HL-60/S4 treated with phorbol 12-myristate 13-acetate at 8.2 ng/mL for 4 days and 3 days (cell line): ENCODE measurements around the gene SUV39H2.
"Not testable (repeated sequence)": the region's sequence is repeated elsewhere in the genome, so short reads cannot be mapped to it uniquely, and the experiment has no call there.

Experiments used
- in situ Hi-C: fragments of 300-500 bp; cut with MboI; formaldehyde crosslinking; loops from 2 replicates; pipeline ENCODE4 v1.15.0; 2022; ENCODE audit warnings: low sequenced_read_pairs

The SUV39H2 gene, protein sequence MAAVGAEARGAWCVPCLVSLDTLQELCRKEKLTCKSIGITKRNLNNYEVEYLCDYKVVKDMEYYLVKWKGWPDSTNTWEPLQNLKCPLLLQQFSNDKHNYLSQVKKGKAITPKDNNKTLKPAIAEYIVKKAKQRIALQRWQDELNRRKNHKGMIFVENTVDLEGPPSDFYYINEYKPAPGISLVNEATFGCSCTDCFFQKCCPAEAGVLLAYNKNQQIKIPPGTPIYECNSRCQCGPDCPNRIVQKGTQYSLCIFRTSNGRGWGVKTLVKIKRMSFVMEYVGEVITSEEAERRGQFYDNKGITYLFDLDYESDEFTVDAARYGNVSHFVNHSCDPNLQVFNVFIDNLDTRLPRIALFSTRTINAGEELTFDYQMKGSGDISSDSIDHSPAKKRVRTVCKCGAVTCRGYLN

DNA sequence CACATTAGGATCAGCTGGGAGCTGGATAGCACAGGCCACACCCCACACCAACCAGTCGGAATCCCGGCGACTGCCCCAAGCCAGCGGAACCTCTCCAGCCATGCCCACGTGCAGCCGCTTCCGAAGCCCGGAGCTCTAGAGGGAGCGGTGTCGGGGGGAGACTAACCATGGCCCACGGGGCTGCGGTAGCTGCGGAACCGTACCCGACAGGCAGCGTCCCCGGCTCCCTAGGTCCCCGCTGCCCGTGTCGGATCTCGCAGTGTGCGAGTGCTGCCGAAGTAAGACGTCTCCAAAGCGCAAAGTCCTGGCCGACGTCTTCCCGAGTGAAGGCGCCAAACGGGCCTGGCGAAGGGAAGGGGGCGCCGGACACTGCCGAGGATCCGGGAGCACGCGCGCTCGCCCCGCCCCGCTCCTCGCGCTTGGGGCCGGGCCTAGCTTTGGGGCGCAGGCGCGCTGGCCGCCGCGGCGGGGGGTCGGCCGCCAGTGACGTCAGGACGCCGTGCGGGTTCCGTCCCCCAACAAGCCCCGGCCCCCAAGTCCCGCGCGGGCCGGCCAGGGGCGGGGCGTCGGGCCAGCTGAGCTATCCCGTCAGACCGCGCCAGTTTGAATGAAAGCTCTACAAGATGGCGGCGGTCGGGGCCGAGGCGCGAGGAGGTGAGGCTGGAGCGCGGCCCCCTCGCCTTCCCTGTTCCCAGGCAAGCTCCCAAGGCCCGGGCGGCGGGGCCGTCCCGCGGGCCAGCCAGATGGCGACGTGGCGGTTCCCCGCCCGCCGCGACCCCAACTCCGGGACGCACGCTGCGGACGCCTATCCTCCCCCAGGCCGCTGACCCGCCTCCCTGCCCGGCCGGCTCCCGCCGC is at the start of gene SUV39H2:
Gene SUV39H2, plus strand, starts transcription at position 601 of the 858 bp plus-strand sequence. Its CDS starts 23 bp downstream, at position 624.
- in situ Hi-C loops, result no loop called here

DNA sequence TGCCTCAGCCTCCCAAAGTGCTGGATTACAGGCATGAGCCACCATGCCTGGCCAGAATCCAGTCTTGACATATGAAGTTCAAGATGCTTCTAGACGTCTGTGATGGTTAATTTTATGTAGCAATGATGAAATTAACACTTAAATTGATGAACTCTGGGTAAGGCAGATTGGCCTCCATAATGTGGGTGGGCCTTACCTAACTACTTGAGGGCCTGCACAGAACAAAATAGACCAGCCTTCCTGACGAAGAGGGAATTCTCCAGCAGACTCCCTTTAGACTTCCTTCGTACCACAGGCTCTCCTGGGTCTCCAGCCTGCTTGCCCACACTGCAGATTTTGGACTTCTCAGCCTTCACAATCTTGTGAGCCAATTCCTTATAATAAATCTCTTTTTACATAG is 45.6 kb upstream of the SUV39H2 start:
- in situ Hi-C loops, result no loop called here

DNA sequence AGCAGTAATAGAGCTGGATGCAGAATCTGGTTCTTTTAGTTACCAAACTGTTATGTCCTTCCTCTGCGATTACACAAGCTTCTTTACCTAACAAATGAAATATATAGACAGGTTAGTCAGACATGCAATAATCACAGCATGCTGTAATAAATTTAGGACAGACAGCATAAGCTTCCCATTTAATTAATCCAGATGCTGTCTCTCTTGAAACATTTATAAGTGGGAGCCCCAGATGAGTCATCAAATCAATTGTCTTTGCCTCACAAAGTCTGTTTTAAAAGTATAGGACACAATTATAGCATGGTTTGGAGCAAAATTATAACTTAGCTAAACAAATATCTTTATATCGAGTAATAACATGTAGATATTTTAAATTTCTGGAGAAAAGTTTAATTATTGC is 42.5 kb upstream of the SUV39H2 start:
- in situ Hi-C loops, result no loop called here

DNA sequence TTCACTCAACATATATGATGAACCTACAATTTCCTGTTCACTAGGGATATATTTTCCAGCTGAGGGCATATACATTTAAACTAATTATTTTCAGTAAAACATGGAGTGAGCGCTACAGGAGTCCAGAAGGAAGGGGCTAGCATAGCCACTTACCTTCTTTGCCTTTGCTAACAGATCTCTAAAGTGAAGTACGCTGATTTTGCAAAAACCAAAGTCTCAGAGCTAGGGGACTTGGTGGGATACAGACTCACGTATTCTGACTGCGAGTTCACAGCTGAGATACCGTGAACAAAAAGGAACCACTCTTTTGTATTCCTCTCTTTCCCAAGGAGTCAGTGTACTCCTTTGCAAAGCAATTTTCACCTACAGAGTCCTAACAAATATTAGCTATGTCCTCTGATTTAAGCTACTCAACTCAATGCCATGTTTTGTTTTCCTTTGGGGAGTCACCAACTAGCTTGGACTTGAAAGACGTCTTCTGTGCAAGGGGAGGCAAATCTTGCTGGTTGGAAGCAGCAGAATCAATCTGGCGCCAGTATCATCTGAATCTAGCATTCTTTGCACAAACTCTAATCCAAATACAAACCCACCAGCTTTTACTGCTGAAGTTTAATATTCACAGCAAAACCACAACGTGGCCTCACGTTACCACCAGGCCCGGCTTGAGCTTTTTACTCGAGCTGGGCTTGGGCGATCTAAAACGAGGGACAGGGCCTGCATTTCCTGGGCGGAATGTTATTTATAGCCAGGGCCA is 41.5 kb upstream of the SUV39H2 start:
- in situ Hi-C loops, result no loop called here

DNA sequence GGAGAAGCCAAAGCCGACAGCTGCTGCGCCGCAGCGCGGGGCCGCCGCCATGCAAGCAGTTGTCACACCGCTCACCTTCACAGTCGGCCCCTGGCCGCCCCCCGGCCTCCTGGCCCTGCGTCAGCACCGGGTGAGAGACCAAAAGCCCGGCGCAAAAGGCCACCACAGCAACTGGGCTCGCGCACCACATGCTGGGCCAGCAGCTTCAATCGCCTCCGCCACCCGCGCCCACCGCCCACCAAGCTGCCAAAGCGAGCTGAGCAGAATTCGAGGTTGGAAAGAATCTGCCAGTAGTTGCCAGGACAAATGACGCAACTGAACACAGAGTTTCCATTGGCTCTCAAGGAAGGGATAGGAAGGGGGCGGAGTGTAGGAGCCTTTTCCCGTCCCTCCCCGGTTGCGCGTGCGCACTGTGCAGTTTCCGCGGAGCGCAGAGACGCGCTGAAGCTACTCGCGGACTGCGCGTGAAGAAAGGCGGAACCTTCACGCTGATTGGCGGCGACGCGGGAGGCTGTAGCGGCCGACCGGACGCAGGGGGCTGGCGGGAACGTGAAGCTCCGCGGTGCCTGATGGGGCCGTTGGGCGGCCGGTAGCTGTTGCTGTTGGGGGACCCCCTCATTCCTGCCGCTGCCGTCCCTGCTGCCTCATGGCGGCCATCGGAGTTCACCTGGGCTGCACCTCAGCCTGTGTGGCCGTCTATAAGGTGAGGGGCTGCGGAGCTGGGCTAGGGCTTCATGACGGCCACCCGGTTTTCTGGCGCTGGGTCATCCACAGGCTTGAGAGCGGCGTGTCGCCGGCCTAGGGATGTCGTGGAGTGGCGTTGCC is 40.7 kb upstream of the SUV39H2 start, which contains the start of the genes CDNF, HSPA14 and MSANTD7:
Gene CDNF, minus strand, starts transcription at position 281 of the 825 bp plus-strand sequence. Its CDS starts 91 bp downstream, at position 190.
Gene HSPA14, plus strand, starts transcription at position 550 of the 825 bp plus-strand sequence. Its CDS starts 97 bp downstream, at position 647.
Gene MSANTD7, plus strand, starts transcription at position 550 of the 825 bp plus-strand sequence. CDS start 3,979 bp downstream, outside the sequence.
- in situ Hi-C loops, result no loop called here

DNA sequence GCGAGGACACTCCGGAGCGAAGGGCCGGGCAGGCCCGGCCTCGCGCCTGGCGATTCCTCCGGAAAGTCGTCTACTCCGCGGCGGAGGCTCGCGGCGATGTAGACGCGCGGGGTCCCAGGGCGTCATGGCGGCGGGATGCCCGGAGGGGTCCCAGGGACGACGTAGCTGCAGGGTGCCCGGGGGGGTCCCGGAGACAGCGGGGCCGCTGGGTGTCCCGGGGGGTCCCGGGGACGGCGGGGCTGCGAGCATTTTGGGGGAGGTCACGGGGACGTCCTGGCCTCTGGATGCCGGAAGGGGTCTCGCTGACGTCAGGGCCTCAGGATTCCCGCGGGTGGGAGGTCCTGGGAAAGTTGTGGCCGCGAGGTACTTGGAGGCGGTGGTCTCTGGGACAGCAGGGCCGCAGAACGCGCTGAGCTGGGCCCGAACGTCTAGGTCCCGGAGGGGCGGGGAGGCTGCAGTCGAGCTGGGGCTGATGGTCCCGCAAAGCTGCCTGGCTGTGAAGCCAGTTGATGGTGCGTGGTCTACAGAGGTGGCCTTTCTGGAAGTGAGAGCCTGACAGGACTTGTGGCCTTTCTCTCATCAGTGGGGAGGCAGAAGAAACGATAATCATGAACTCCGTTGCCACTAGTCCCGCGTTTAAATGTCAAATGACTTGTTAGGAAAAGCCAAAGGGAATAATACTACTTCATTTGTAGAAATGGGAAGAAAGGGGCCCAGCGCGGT is 39.9 kb upstream of the SUV39H2 start:
- in situ Hi-C loops, result no loop called here

DNA sequence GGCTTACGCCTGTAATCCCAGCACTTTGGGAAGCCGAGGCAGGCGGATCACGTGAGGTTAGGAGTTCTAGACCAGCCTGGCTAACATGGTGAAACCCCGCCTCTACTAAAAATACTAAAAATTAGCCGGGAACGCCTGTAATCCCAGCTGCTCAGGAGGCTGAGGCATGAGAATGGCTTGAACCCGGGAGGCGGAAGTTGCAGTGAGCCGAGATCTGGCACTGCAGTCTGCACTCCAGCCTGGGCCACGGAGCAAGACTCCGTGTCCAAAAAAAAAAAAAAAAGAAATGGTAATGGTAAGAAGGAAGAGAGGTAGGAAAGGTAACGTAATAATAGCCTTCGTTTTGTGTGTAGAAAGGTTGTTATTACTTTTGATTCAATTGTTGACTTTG is 39.4 kb upstream of the SUV39H2 start:
- in situ Hi-C loops, result no loop called here

DNA sequence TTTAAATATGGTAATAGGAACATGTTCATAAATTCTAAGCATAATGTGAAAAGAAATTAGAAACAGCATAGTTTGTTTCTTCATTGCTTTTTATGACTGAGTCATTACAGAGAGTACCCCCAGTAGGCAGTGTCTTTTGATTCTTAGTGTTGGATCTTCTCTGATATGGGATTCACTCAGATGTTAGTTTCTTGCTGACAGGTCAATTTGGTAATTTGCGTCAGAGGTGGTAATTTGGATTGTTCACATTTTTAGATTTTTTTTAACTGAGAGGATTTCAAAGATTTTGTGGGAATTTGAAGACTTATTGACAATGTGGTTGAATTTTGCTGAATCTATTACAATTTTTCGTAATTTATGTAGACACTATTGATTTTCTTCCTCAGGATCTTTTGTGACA is 38.5 kb upstream of the SUV39H2 start:
- in situ Hi-C loops, result no loop called here

DNA sequence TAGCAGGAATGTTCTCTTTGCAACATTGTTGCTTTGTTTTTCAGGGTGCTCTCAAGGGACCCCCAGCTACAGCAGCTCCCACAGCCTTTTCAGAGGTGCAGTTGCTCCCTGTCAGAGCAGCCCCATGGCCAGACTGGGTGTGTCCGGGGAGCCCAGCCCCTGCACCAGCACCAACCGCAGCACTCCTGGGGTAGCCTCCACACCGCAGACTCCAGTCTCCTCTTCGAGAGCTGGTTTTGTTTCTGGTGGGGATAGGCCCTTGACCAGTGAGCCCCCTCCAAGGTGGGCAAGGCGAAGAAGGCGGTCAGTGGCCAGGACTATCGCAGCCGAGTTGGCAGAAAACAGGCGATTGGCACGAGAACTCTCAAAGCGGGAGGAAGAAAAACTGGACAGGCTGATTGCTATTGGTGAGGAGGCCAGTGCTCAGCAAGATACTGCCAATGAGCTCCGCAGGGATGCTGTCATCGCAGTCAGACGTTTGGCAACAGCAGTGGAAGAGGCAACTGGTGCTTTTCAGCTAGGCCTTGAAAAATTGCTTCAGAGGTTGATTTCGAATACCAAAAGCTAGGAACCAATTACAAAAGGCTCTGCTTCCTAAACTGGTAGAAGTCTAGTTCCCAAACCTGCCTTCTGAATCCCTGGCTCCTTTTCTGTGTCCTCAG is 35.2 kb upstream of the SUV39H2 start:
- in situ Hi-C loops, result no loop called here

DNA sequence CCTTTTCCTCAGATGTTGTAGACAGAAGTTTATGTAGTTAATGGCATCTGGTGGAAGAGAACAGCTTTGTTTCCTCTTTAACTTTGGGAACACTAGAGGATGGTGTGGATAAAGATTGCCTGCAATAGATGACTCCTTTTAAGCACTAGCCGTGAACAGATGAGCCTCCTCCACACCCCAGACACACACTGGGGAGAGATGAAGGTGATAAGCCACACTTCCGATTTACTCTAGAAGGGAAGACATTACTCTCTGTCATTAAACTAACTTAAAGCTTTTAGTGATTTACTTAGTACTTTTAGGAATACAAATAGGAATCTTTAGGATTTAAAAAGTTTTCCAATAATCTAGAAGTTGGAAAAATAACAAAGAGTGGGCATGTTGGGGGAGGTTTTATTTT is 33.7 kb upstream of the SUV39H2 start:
- in situ Hi-C loops, result no loop called here

DNA sequence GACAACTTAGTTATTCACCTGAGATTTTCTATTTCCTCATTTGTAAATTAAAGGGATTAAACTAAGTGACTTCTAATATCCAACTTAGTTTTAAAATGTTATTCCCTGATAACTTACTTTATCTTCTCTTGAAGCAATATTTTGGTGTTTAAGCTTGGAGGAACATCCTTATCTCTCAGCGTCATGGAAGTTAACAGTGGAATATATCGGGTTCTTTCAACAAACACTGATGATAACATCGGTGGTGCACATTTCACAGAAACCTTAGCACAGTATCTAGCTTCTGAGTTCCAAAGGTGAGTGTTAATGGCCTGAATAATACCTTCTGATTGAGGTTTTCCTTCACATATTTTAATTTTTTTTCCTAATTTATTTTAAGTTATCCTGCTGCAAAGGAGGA is 26.4 kb upstream of the SUV39H2 start:
- in situ Hi-C loops, result no loop called here

DNA sequence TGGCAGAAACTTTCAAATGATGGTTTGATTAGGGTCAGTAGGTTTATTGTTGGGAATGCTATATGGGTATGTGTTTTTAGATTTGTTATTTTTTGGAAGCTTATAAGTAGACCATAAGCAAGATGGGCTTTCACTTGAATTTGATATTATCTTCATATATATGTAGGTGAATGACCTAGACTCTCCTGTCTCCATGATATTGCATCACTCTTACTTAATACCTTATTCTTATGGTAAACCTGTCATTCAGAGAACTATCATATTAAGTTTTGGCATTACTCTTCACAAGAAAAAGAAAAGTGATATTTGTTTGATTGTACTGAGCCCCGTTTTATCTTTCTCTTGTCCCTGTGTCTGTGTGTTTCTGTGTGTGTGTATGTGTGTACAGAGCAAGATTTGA is 23.2 kb upstream of the SUV39H2 start:
- in situ Hi-C loops, result no loop called here

DNA sequence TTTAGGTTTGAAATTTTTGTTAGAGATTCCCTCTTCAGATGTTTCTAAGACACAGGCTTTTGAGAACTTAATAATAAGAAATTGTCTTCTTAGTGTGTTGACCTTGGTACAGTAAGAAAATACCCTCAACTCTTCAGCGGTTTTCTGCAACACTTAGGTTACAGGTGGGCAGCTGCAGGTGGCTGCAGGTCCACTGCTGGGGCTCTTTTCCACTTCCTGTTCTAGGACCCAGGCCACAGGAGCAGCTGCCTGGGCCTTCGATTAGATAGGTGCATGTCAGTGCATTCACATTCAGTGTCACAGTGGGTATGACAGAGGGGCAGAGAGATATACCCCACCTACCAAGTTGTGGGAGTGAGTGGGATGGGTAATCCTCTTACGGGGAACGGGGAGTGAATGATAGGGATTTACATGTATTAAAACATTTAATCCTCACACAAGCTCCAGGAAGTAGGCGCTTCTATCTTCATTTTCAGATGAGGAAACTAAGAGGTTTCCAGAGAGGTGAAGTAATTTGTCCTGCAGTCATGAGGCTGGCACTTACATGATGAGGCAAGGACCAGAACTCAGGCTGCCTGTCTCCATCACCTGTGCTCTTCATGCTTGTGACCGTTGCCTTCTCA is 20.2 kb upstream of the SUV39H2 start:
- in situ Hi-C loops, result no loop called here

DNA sequence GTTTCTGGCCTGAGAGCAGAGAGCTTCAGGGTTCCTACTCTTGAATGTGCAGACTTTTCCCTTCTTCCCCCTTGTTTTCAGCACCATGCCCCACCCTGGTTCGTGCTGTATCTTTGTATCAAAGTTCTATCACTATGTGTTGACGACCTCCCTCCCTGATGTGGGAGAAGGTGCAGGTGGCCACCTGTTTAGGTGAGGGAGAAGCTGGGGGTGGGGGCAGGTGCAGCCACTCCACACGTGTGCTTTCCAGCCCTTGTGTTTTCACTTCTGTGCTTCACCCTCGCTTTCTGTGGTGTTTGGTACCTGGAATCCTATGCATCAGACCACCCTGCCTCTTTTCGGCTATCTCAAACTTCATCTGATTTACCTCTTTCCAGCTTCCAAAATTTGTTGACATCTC is 19.6 kb upstream of the SUV39H2 start:
- in situ Hi-C loops, result no loop called here

DNA sequence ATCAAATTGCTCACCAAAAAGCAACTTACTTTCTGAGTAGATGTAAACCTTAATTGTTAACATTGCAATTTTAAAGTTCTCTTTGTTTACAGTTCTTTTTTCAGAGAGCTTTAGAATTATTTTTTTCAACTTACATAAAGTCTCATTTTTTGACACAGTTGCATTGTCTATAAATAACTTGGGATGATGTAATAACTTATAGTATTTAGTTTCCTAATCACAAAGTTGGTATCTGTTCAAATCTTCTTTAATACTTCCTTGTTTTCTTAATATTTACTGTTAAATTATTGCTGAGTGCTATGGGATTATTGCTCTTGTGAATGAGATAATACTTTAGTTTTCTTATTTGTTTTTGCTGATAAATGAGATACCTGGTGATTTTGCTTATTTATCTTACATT is 18.9 kb upstream of the SUV39H2 start:
- in situ Hi-C loops, result no loop called here

DNA sequence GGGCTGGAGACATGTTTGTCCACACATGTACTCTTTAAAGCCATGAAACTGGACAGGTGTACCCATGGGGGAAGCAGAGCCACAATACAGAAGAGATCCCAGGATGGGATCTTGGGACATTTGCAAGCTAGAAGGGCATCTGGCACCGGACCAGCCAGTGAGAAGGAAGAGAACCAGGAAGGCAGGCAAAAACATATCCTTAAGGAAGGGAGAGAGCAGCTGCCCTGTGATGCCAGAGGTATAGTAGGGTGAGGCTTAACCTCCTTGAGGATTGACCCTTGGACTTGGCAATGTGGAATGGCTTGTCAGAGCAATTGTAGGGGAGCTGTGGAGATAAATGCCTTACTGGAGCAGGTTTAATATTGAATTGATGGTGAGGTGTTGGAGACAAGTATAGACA is 17.9 kb upstream of the SUV39H2 start:
- in situ Hi-C loops, result no loop called here

DNA sequence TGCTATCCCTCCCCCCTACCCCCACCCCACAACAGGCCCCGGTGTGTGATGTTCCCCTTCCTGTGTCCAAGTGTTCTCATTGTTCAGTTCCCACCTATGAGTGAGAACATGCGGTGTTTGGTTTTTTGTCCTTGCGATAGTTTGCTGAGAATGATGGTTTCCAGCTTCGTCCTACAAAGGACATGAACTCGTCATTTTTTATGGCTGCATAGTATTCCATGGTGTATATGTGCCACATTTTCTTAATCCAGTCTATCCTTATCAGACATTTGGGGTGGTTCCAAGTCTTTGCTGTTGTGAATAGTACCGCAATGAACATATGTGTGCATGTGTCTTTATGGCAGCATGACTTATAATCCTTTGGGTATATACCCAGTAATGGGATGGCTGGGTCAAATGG is 14.2 kb upstream of the SUV39H2 start:
- in situ Hi-C loops, result not testable (repeated sequence)

DNA sequence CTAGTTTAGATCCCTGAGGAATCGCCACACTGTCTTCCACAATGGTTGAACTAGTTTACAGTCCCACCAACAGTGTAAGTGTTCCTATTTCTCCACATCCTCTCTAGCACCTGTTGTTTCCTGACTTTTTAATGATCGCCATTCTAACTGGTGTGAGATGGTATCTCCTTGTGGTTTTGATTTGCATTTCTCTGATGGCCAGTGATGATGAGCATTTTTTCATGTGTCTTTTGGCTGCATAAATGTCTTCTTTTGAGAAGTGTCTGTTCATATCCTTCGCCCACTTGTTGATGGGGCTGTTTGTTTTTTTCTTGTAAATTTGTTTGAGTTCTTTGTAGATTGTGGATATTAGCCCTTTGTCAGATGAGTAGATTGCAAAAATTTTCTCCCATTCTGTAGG is 13.8 kb upstream of the SUV39H2 start:
- in situ Hi-C loops, result not testable (repeated sequence)
